Neural crest cell (in vitro differentiated cells): ENCODE results near the gene KDM2A. TPM values are rescaled to one million over a fixed set of nuclear protein-coding genes. Genes with fewer than 3 reads are reported as not detected.

ENCODE experiments used
- DNase-seq: peaks from one replicate; pipeline ENCODE4 v3.0.0; 2021; ENCODE audit warnings: low read depth, mixed read lengths, low spot score
- H3K27ac Mint-ChIP-seq: one replicate; pipeline ENCODE4 v1.8.0; 2021; ENCODE audit warnings: mild to moderate bottlenecking, mixed read lengths; ENCODE audit not compliant: unreplicated experiment
- H3K27me3 Mint-ChIP-seq: 2 replicates; pipeline ENCODE4 v1.8.0; 2021; ENCODE audit warnings: low read depth, mild to moderate bottlenecking, mixed read lengths
- H3K36me3 Mint-ChIP-seq: 2 replicates; pipeline ENCODE4 v1.8.0; 2021; ENCODE audit warnings: low read depth, mild to moderate bottlenecking, mixed read lengths
- H3K4me1 Mint-ChIP-seq: 2 replicates; pipeline ENCODE4 v1.8.0; 2021; ENCODE audit warnings: mixed read lengths
- H3K4me3 Mint-ChIP-seq: one replicate; pipeline ENCODE4 v1.8.0; 2021; ENCODE audit warnings: mild to moderate bottlenecking, mixed read lengths
- H3K9me3 Mint-ChIP-seq: 2 replicates; pipeline ENCODE4 v1.8.0; 2021; ENCODE audit warnings: mixed read lengths
- total RNA-seq: library from RNA; stranded (reverse); gene quantifications from 2 replicates; pipeline ENCODE4 v1.2.1, GENCODE V29; 2021
- TF ChIP-seq, protein P1 (sequence below): fragments of 200-600 bp; sonication (generic); conservative IDR thresholded peaks from 2 replicates; pipeline ENCODE4 v1.5.0; 2021; ENCODE audit warnings: antibody characterized with exemption, mild to moderate bottlenecking

The KDM2A gene
- total RNA-seq, 1 donor from 2014 or later: 67.4 TPM

DNA sequence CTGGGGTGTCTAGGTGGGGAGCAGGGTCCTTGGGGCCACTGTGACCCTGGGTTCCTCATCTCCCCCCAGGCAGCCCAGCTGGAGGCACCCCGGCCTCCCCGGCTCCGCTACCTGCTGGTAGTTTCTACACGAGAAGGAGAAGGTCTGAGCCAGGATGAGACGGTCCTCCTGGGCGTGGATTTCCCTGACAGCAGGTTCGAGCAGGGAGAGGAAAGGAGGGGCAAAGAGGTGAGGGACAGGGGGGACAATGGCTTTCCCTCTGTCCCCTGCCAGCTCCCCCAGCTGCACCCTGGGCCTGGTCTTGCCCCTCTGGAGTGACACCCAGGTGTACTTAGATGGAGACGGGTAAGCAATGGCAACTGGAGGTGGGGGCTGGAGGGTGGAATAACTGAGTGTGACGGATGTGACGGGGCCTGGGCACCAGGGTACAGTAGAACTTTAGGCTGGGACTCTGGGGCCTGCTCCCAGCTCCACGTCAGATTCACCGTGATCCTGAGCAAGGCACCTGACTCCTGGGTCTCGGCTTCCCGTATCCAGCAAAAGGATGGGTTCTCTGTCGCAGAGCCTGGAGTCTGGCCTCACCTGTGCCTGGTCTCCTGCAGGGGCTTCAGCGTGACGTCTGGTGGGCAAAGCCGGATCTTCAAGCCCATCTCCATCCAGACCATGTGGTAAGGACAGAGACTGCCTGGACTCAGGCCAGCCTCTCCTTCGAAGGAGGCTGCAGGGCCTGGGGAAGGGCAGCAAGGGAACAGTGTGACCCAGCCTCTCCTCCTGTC lies 187.9 kb downstream of the KDM2A start:
- H3K9me3 Mint-ChIP-seq: no peaks in the 10 kb centered on the region
- peaks cover 21% of the 10 kb centered on the region for H3K27me3 Mint-ChIP-seq
- no peak overlapping the region for H3K4me3 Mint-ChIP-seq
- peaks cover 8% of the 10 kb centered on the region for H3K4me1 Mint-ChIP-seq
- TF ChIP-seq, protein P1, sequence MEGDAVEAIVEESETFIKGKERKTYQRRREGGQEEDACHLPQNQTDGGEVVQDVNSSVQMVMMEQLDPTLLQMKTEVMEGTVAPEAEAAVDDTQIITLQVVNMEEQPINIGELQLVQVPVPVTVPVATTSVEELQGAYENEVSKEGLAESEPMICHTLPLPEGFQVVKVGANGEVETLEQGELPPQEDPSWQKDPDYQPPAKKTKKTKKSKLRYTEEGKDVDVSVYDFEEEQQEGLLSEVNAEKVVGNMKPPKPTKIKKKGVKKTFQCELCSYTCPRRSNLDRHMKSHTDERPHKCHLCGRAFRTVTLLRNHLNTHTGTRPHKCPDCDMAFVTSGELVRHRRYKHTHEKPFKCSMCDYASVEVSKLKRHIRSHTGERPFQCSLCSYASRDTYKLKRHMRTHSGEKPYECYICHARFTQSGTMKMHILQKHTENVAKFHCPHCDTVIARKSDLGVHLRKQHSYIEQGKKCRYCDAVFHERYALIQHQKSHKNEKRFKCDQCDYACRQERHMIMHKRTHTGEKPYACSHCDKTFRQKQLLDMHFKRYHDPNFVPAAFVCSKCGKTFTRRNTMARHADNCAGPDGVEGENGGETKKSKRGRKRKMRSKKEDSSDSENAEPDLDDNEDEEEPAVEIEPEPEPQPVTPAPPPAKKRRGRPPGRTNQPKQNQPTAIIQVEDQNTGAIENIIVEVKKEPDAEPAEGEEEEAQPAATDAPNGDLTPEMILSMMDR: no peak
- no peak overlapping the region for H3K27ac Mint-ChIP-seq
- H3K36me3 Mint-ChIP-seq: no peaks in the 10 kb centered on the region
- no peak for DNase-seq

DNA sequence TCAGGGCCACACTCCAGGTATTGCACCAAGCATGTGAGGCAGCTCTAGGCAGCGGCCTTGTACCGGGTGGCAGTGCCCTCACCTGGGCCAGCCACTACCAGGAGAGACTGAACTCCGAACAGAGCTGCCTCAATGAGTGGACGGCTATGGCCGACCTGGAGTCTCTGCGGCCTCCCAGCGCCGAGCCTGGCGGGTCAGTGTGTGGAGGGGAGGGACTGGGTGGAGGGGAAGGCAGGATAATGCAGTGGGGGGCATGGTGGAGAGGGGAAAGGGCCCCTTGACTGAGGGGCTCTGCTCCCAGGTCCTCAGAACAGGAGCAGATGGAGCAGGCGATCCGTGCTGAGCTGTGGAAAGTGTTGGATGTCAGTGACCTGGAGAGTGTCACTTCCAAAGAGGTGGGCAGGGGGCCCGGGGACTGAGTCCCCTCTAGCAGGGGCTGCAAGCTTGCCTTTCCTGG lies 188.5 kb downstream of the KDM2A start:
- Mint-ChIP-seq H3K4me1 (peaks cover 3% of the 10 kb centered on the region), H3K4me3 (no peak overlapping the region), H3K27ac (no peak overlapping the region), H3K36me3 (no peaks in the 10 kb centered on the region), H3K27me3 (peaks cover 16% of the 10 kb centered on the region), H3K9me3 (no peaks in the 10 kb centered on the region)
- DNase-seq: no peak
- TF ChIP-seq, protein P1: no peak

Other genes starting within 250 kb of the KDM2A start
- gene PC, start 160.9 kb upstream of the KDM2A start, total RNA-seq: 51.9 and 53.6 TPM in 2 replicates
- not detected in 2 replicates for gene C11orf86, start 144.0 kb upstream of the KDM2A start, total RNA-seq
- gene SYT12, start 96.1 kb upstream of the KDM2A start, total RNA-seq: 0.44 and 0.48 TPM in 2 replicates
- gene RHOD, start 62.4 kb upstream of the KDM2A start, total RNA-seq: 1.7 and 2.1 TPM in 2 replicates
- 51.3 and 55.1 TPM in 2 replicates for gene GRK2, start 147.2 kb downstream of the KDM2A start, total RNA-seq
- gene ANKRD13D, start 170.0 kb downstream of the KDM2A start, total RNA-seq: 58.9 and 71.8 TPM in 2 replicates
- 3.0 and 3.3 TPM in 2 replicates for gene SSH3, start 184.3 kb downstream of the KDM2A start, total RNA-seq
- 3.7 and 7.1 TPM in 2 replicates for gene POLD4, start 234.3 kb downstream of the KDM2A start, total RNA-seq